ENCODE measurements around the gene BEGAIN.

DNA sequence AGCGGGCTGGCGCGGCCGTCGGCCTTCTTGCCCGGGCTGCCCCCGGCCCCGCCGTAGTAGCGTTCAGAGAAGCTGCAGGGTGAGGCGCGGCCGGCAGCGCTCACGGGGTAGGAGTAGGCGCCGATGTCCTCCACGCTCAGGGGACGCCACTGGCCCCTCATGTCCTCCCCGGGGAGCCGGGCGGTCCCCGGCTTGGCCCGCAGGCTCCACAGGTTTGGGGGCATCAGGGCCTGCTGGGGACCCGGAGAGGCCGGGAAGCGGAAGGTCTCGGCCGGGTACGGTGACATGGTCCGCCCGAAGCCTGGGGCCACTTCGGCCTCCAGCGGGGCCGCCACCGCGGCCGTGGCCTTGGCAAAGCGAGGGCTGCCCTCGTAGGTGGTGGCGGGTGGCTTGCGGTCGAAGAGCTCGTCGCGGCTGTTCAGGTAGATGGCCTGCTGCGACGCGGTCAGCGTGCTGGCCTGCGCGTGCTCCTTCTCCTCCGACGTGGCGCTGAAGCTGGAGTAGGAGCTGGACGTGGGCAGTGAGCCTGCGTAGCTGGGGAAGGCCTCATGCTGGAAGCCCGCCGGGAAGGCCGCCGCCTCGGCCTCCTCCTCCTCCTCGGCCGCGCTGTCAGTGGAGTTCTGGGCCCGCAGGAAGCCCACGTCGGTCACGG, 48.7 kb downstream of the BEGAIN start:
- TF ChIP-seq KDM5B (IDR thresholded peaks at IDR 0.05; ENCODE audit: insufficient replicate concordance, low read depth, low read length) = no peak
- TF ChIP-seq, protein P1, sequence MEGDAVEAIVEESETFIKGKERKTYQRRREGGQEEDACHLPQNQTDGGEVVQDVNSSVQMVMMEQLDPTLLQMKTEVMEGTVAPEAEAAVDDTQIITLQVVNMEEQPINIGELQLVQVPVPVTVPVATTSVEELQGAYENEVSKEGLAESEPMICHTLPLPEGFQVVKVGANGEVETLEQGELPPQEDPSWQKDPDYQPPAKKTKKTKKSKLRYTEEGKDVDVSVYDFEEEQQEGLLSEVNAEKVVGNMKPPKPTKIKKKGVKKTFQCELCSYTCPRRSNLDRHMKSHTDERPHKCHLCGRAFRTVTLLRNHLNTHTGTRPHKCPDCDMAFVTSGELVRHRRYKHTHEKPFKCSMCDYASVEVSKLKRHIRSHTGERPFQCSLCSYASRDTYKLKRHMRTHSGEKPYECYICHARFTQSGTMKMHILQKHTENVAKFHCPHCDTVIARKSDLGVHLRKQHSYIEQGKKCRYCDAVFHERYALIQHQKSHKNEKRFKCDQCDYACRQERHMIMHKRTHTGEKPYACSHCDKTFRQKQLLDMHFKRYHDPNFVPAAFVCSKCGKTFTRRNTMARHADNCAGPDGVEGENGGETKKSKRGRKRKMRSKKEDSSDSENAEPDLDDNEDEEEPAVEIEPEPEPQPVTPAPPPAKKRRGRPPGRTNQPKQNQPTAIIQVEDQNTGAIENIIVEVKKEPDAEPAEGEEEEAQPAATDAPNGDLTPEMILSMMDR (IDR thresholded peaks at IDR 0.05 in 2 of 3, conservative IDR thresholded peaks at IDR 0.05 in 1 of 3; ENCODE audit: insufficient read depth in 2 of 3, low read depth in 1 of 3, low read length in 3 of 3) = no peak
- TF ChIP-seq GABPA (tag; conservative IDR thresholded peaks at IDR 0.05; ENCODE audit: low read depth) = no peak
- TF ChIP-seq, protein P2, sequence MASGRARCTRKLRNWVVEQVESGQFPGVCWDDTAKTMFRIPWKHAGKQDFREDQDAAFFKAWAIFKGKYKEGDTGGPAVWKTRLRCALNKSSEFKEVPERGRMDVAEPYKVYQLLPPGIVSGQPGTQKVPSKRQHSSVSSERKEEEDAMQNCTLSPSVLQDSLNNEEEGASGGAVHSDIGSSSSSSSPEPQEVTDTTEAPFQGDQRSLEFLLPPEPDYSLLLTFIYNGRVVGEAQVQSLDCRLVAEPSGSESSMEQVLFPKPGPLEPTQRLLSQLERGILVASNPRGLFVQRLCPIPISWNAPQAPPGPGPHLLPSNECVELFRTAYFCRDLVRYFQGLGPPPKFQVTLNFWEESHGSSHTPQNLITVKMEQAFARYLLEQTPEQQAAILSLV (tag; IDR thresholded peaks at IDR 0.05) = no peak
- no peak for TF ChIP-seq SRSF9 (IDR thresholded peaks at IDR 0.05; ENCODE audit: borderline replicate concordance, low read depth, low read length)
- TF ChIP-seq CBX2 (IDR thresholded peaks at IDR 0.05; ENCODE audit: insufficient read depth, low read length, poor library complexity, severe bottlenecking) = no peak
- no peak for TF ChIP-seq ZC3H4 (CRISPR knock-in tag; IDR thresholded peaks at IDR 0.05; ENCODE audit: borderline replicate concordance)
- TF ChIP-seq ZNF668 (CRISPR knock-in tag; IDR thresholded peaks at IDR 0.05) = no peak
- no peak for TF ChIP-seq PPARD (CRISPR knock-in tag; IDR thresholded peaks at IDR 0.05)

All from K562 (cell line).